HepG2 (cell line): ENCODE measurements around the gene PTH1R. TPM values are rescaled to one million over a fixed set of nuclear protein-coding genes. Genes with fewer than 3 reads are reported as not detected.

Source experiments
- ATAC-seq: fragments of 200-7000 bp; cut with Tn5 transposase; 3 replicates; pipeline ENCODE4 v1.9.1; 2020; ENCODE audit warnings: mild to moderate bottlenecking, moderate library complexity
- BruUV-seq: library from RNA; stranded (reverse); fragments of 400-500 nt; replicated peaks from 2 replicates; lab custom pipeline; 2021; lab: Mats Ljungman, UMichigan
- CTCF ChIA-PET: fragments of 300-600 bp; formaldehyde crosslinking; extraction: SDS; loops from one replicate; lab custom pipeline; 2021; ENCODE audit warnings: low total read pairs, inconsistent platforms, low intra/inter-chr PET ratio; lab: Yijun Ruan, JAX
- POLR2A ChIA-PET: fragments of 350-600 bp; sonication (Branson Sonifier 250); formaldehyde crosslinking; loops from one replicate; lab custom pipeline; 2020; ENCODE audit warnings: antibody characterized with exemption, inconsistent platforms; lab: Yijun Ruan, JAX
- DNase-seq: peaks from one replicate; pipeline ENCODE4 v3.0.0-alpha.2; 2015; ENCODE audit warnings: low spot score
- FAIRE-seq: peaks from 3 replicates; lab custom pipeline; 2011; peaks lifted over from hg19 to GRCh38; lab: Jason Lieb, UNC
- H2AFZ ChIP-seq: one replicate; pipeline ENCODE4 v1.6.1; 2011; ENCODE audit warnings: low read length, inconsistent platforms
- H3K27ac ChIP-seq: fragments of 300-600 bp; 3 replicates; pipeline ENCODE4 v1.8.0; 2011; ENCODE audit warnings: mixed run types, mild to moderate bottlenecking, mixed read lengths, low read length, inconsistent platforms; ENCODE audit not compliant: insufficient read depth; ENCODE audit errors: extremely low read length
- H3K27me3 ChIP-seq, 2 experiments: fragments of 200-600 bp in 1 of 2; 2 replicates in 1 of 2; 3 replicates in 1 of 2; pipeline versions ENCODE4 v1.6.0 to v1.8.0; 2011; ENCODE audit warnings: low read length in 2 of 2, mild to moderate bottlenecking in 2 of 2, moderate library complexity in 2 of 2, inconsistent platforms in 1 of 2; ENCODE audit not compliant: insufficient read depth in 2 of 2, control insufficient read depth in 1 of 2
- H3K36me3 ChIP-seq, 2 experiments: fragments of 200-600 bp in 1 of 2; replicated peaks in 1 of 2; 2 replicates in 1 of 2; 3 replicates in 1 of 2; pipeline versions ENCODE4 v1.5.1 to v1.8.0; 2011; ENCODE audit warnings: low read length in 2 of 2, inconsistent platforms in 1 of 2; ENCODE audit not compliant: insufficient read depth in 2 of 2, control insufficient read depth in 1 of 2
- H3K4me1 ChIP-seq: 2 replicates; pipeline ENCODE4 v1.5.1; 2012; ENCODE audit warnings: low read length, inconsistent platforms; ENCODE audit not compliant: insufficient read depth
- H3K4me2 ChIP-seq: 2 replicates; pipeline ENCODE4 v1.6.0; 2011; ENCODE audit warnings: low read depth, low read length, inconsistent platforms
- H3K4me3 ChIP-seq, 3 experiments: fragments of 200-600 bp in 1 of 3; sonication (generic), shearing (Covaris generic) in 1 of 3; replicated peaks in 1 of 3; 2 replicates each; pipeline ENCODE4 v1.5.1; 2011 to 2016; ENCODE audit warnings: low read length in 3 of 3, inconsistent platforms in 2 of 3, low read depth in 2 of 3, mild to moderate bottlenecking in 2 of 3, control low read depth in 1 of 3, mixed read lengths in 1 of 3; ENCODE audit not compliant: insufficient read depth in 1 of 3
- H3K79me2 ChIP-seq: one replicate; pipeline ENCODE4 v1.6.1; 2011; ENCODE audit warnings: low read length, inconsistent platforms; ENCODE audit not compliant: insufficient read depth
- H3K9ac ChIP-seq: 2 replicates; pipeline ENCODE4 v1.6.0; 2011; ENCODE audit warnings: mild to moderate bottlenecking, low read depth, low read length, inconsistent platforms; ENCODE audit not compliant: insufficient read depth
- H3K9me3 ChIP-seq: 2 replicates; pipeline ENCODE4 v1.5.1; 2012; ENCODE audit warnings: mild to moderate bottlenecking, low read length
- H4K20me1 ChIP-seq: 2 replicates; pipeline ENCODE4 v1.6.0; 2011; ENCODE audit warnings: inconsistent platforms, mild to moderate bottlenecking, low read length, moderate library complexity; ENCODE audit not compliant: insufficient read depth
- CEBPB ChIP-seq: IDR thresholded peaks from 2 replicates; pipeline ENCODE4 v1.6.1; 2011; ENCODE audit warnings: low read depth, low read length, improper control_type of control experiment, borderline replicate concordance
- HIC2 ChIP-seq: sonication (generic); formaldehyde crosslinking; IDR thresholded peaks from 2 replicates; pipeline ENCODE4 v1.9.0; 2022; ENCODE audit warnings: low read depth, missing genetic modification reagents
- KDM4B ChIP-seq: sonication (generic); formaldehyde crosslinking; IDR thresholded peaks from 2 replicates; pipeline ENCODE4 v1.4.0; 2020; ENCODE audit warnings: missing genetic modification reagents
- SMAD1 ChIP-seq: sonication (generic); formaldehyde crosslinking; IDR thresholded peaks from 2 replicates; pipeline ENCODE4 v1.4.0; 2020; ENCODE audit warnings: missing genetic modification reagents, low read depth, mild to moderate bottlenecking, borderline replicate concordance
- TCF12 ChIP-seq, 2 experiments: fragments of 450-650 bp in 1 of 2; sonication (generic) in 1 of 2; formaldehyde crosslinking in 1 of 2; IDR thresholded peaks; 2 replicates each; pipeline versions ENCODE4 v1.6.1 to v1.8.0; 2017 to 2022; ENCODE audit warnings: antibody characterized with exemption in 1 of 2, mild to moderate bottlenecking in 1 of 2, missing genetic modification reagents in 1 of 2, moderate library complexity in 1 of 2
- TGIF2 ChIP-seq: IDR thresholded peaks from 2 replicates; pipeline ENCODE4 v1.6.1; 2016; ENCODE audit warnings: control low read depth, missing compliant biosample characterization
- ZNF556 ChIP-seq: sonication (generic); formaldehyde crosslinking; IDR thresholded peaks from 2 replicates; pipeline ENCODE4 v1.4.0; 2020; ENCODE audit warnings: mild to moderate bottlenecking, missing genetic modification reagents, borderline replicate concordance
- ZNF619 ChIP-seq: sonication (generic); formaldehyde crosslinking; IDR thresholded peaks from 2 replicates; pipeline ENCODE4 v1.4.0; 2020; ENCODE audit warnings: mild to moderate bottlenecking, missing genetic modification reagents
- ZNF737 ChIP-seq: sonication (generic); formaldehyde crosslinking; IDR thresholded peaks from 2 replicates; pipeline ENCODE4 v1.5.0; 2020; ENCODE audit warnings: missing genetic modification reagents, mild to moderate bottlenecking, borderline replicate concordance
- ZNF746 ChIP-seq: sonication (generic); formaldehyde crosslinking; IDR thresholded peaks from 2 replicates; pipeline ENCODE4 v1.8.0; 2022; ENCODE audit warnings: mild to moderate bottlenecking, missing genetic modification reagents
- ZNF775 ChIP-seq: sonication (generic); formaldehyde crosslinking; IDR thresholded peaks from 2 replicates; pipeline ENCODE4 v1.4.0; 2020; ENCODE audit warnings: missing genetic modification reagents, mild to moderate bottlenecking, moderate library complexity, borderline replicate concordance
- WGBS: methylation state at CpG from one replicate; pipeline ENCODE4 v1.1.6; 2017; ENCODE audit warnings: low lambda C conversion rate; 5-methylcytosine and 5-hydroxymethylcytosine counted together
- in situ Hi-C: cut with HindIII; loops from 2 replicates; pipeline ENCODE4 v1.10.0; 2017; ENCODE audit warnings: low pct_unique_long_range_greater_than_20kb; ENCODE audit not compliant: extremely low pct_ligation_motif_present
- intact Hi-C: fragments of 100-400 bp; cut with micrococcal nuclease; formaldehyde crosslinking; loops from one replicate; pipeline ENCODE4 v1.10.0; 2022; ENCODE audit not compliant: unreplicated experiment
- polyA plus RNA-seq, 8 experiments: library from polyadenylated mRNA; depleted of rRNA in 3 of 8; stranded (reverse) in 7 of 8; unstranded in 1 of 8; fragments of >200 nt; fragmentation: Illumina TruSeq in 4 of 8; extraction: Trizol in 4 of 8; gene quantifications; 2 replicates each; pipeline versions ENCODE4 v1.2.1 to v1.2.3, GENCODE V29; 2011 to 2016; ENCODE audit warnings: low read depth in 4 of 8, missing spikeins in 1 of 8, mixed read lengths in 1 of 8; ENCODE audit not compliant: insufficient read depth in 1 of 8
- total RNA-seq, 5 experiments: library from RNA; depleted of rRNA; stranded (reverse); fragments of >200 nt; fragmentation: Illumina TruSeq; extraction: Trizol; gene quantifications; 2 replicates each; pipeline ENCODE4 v1.2.3, GENCODE V29; 2016; ENCODE audit warnings: low read depth in 1 of 5
- TF ChIP-seq, protein P1 (sequence below): sonication (generic); formaldehyde crosslinking; IDR thresholded peaks from 2 replicates; pipeline ENCODE4 v1.4.0; 2020; ENCODE audit warnings: missing genetic modification reagents, mild to moderate bottlenecking, borderline replicate concordance

PTH1R gene
- total and polyA plus RNA-seq, 2 of the 13 experiments (the other 11 are each of a cell fraction or from before 2014, with no cell fraction given), result not detected

DNA sequence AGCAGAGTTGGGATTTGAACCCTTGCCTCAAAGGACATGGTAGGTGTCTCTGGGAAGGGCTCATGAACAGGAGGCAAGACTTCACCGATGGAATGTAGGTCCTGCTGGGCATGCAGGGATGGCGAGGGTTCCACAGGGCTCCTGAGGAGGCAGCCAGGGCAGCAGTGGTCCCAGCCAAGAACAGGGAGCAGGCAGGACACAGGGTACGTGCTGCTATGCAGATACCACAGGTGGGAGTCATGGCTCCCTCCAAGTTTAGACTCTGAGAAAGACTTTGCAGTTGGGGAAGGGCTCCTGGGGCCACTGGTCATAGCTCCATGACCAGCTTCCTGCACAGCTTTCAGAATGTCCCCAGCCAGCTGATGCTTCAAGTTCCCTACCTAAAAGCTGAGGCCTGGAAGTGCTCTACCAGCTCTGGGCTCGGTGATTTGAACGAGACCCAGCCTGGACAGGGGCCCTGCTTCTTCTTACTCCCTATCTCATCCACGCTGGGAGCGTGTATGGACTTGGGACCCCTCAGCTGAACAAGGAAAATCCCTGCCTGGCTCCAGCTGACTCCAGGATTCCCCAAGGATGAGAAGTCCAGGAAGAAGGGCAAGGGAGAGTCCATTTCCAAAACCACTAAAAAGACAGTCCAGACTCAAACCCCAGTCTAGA is 15.0 kb upstream of the PTH1R start:
- no TSS peak for BruUV-seq
- Histone ChIP-seq H3K4me3 (no peak overlapping the region), H3K36me3 (no peaks in the 10 kb centered on the region), H3K4me2 (no peak overlapping the region; the same call in 1 of the 2 replicates), H3K27me3 (peaks cover 2 to 9% of the 10 kb centered on the region in 2 experiments; a peak in 3 of 5 replicates), H3K79me2 (no peaks in the 10 kb centered on the region), H2AFZ (no peak overlapping the region), H4K20me1 (no peaks in the 10 kb centered on the region), H3K27ac (no peak overlapping the region), H3K9me3 (no peaks in the 10 kb centered on the region), H3K9ac (no peak overlapping the region), H3K4me1 (peaks cover 34% of the 10 kb centered on the region)
- ATAC-seq (no peak), DNase-seq (no peak), FAIRE-seq (no peak)
- WGBS, result 7% methylated on average over 3 of the region's 7 CpGs
- POLR2A ChIA-PET, result no interaction called here
- TF ChIP-seq HIC2 (CRISPR knock-in tag), result no peak
- TF ChIP-seq ZNF737, result no peak
- no peak for TF ChIP-seq TCF12 (IDR thresholded peaks at IDR 0.05)
- no peak for TF ChIP-seq TCF12 (CRISPR knock-in tag; IDR thresholded peaks at IDR 0.05)
- TF ChIP-seq ZNF746 (CRISPR knock-in tag), result no peak
- intact Hi-C loops, result no loop called here
- in situ Hi-C loops, result no loop called here
- CTCF ChIA-PET, result no interaction called here

DNA sequence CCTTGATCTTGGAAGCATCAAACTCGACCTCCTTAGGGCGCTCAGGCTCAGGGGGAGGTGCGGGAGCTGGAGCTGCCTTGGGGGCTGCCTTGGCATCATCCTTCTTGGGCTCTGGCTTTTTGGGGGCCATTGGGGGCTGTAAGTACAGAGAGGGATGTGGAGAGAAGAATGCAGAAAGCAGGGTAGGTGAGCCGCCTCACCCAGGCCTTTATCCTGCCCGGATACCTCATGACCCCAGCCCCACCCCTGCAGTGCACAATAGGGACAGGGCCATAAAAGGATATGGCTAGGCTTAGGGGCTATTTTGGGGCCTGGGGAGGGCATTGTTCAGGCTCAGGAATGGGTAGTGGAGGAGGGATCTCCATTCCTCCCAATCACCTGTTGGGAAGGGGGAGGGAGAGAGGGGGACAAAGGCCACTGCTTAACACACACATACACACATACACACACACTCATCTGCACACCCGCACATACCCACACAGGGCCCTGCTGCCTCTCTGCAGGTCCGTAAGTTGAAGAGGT is 14.2 kb upstream of the PTH1R start, which contains the start of gene MYL3:
Gene MYL3, minus strand, starts transcription at position 184 of the 522 bp plus-strand sequence. Its CDS starts 54 bp downstream, at position 130.
- H3K9me3 ChIP-seq, result no peaks in the 10 kb centered on the region
- ATAC-seq, result no peak
- no peaks in the 10 kb centered on the region for H3K36me3 ChIP-seq
- H3K79me2 ChIP-seq, result no peaks in the 10 kb centered on the region
- H2AFZ ChIP-seq, result no peak within 1 kb of the TSS
- WGBS, result 43% methylated on average over 7 of the region's 7 CpGs
- no TSS peak for BruUV-seq
- intact Hi-C loops (no loop called here), in situ Hi-C loops (no loop called here)
- TF ChIP-seq ZNF556 (CRISPR knock-in tag) (no peak), KDM4B (no peak), TGIF2 (CRISPR knock-in tag) (no peak), SMAD1 (CRISPR knock-in tag) (no peak), ZNF775 (CRISPR knock-in tag) (no peak), CEBPB (no peak), ZNF619 (CRISPR knock-in tag) (no peak)
- TF ChIP-seq, protein P1, sequence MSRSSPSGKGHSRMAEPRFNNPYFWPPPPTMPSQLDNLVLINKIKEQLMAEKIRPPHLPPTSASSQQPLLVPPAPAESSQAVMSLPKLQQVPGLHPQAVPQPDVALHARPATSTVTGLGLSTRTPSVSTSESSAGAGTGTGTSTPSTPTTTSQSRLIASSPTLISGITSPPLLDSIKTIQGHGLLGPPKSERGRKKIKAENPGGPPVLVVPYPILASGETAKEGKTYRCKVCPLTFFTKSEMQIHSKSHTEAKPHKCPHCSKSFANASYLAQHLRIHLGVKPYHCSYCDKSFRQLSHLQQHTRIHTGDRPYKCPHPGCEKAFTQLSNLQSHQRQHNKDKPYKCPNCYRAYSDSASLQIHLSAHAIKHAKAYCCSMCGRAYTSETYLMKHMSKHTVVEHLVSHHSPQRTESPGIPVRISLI (CRISPR knock-in tag), result no peak
- no peak within 1 kb of the TSS; the same call in 1 of the 2 replicates for H3K4me2 ChIP-seq
- DNase-seq, result no peak
- no peak within 1 kb of the TSS for H3K4me3 ChIP-seq
- peaks cover 43% of the 10 kb centered on the region for H3K4me1 ChIP-seq
- no peak within 1 kb of the TSS for H3K27ac ChIP-seq
- ChIA-PET POLR2A (no interaction called here), CTCF (no interaction called here)
- H4K20me1 ChIP-seq, result no peaks in the 10 kb centered on the region
- no peak for FAIRE-seq
- H3K27me3 ChIP-seq, result peaks cover 0 to 3% of the 10 kb centered on the region in 2 experiments; a peak in 2 of 5 replicates
- no peak within 1 kb of the TSS for H3K9ac ChIP-seq
